NK-92 (cell line): ENCODE data around the gene XRCC1.
"Not testable (repeated sequence)": the region's sequence is repeated elsewhere in the genome, so short reads cannot be mapped to it uniquely, and the experiment has no call there.

Experiments used
- DNase-seq: peaks from one replicate; lab custom pipeline; 2025; ENCODE audit not compliant: unreplicated experiment; lab: John Stamatoyannopoulos, UW

XRCC1 gene

DNA sequence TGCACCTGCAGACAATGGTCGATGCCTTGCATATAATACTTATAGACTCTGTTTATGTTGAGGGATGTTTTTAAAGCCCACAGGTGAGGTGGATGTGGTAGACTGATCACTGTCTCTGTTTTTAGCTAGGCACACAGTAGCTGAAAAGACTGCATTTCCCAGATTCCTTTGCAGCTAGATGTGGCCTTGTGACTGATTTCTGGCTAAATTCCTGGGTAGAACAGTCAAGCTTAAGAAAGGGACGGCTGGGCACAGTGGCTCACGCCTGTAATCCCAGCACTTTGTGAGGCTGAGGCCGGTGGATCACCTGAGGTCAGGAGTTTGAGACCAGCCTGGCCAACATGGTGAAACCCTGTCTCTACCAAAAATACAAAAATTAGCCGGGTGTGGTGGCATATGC, 25.0 kb upstream of the XRCC1 start:
- DNase-seq = not testable (repeated sequence)

GRCh38 chr19:43599635-43600295, 24.4 kb upstream of the XRCC1 start:
- no peak for DNase-seq

DNA sequence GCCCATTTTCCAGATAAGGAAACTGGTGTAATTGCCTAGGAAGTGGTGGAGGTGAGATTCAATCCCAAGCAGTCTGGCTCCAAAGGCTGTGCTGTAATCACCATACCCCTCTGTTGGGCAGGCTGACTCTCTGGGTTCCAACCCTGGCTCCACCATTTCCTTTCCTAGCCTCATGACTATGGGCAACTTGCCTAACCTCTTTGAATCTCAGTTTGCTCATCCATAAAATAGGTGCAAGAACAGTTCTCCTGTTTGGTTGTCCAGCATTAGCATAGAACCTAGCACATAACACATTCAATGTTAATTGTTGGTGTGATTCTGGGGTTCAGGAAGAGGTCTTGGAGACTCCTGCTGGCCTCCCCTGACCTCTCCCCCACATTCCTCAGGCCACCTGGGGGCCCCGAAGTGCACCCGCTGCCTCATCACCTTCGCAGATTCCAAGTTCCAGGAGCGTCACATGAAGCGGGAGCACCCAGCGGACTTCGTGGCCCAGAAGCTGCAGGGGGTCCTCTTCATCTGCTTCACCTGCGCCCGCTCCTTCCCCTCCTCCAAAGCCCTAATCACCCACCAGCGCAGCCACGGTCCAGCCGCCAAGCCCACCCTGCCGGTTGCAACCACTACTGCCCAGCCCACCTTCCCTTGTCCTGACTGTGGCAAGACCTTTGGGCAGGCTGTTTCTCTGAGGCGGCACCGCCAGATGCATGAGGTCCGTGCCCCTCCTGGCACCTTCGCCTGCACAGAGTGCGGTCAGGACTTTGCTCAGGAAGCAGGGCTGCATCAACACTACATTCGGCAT, 23.3 kb upstream of the XRCC1 start:
- DNase-seq = no peak

DNA sequence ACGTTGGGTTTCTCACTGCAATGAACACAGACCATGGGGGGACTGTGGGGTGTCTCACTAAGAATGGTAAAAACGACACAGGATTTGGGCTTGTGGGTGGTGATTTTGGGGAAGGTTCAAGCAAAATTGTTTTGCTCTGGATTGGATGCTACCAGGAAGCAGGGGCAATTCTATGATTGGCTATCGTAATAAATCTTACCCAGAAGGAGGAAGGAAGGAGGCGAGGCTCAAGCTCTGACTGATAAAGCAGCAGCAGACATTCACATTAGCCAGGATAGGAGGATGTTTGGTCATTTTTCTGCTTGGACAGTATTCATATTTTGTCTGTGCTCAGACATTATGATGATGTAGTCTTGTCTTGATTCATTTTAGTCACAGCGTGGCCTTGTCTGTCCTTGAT, 22.5 kb upstream of the XRCC1 start:
- no peak for DNase-seq

DNA sequence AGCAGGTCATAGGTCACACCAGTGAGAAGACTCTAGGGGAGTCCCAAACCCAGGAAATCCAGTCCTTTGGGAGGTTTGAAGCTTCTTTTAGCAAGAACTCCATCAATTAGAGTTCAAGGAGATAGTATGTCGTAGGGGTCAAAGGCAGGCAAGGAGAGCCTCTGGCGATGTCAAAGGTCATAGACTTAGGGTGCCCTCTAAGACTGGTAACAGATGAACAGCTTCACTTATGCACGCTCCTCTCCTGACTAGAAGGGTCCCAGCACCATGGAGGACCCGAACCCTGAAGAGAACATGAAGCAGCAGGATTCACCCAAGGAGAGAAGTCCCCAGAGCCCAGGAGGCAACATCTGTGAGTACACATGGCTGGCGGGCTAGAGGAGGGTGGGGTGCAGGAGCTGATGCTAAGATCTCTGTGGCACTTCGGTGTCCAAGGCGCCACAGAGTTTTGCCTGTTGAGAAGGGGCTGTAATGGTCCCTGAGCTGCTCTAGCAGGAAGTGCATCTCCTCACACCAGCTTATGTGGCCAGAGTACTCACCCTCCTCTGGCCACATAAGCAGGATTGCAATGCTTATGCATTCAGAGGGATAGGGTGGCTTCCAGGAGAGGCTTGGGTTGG, 21.6 kb upstream of the XRCC1 start:
- no peak for DNase-seq

DNA sequence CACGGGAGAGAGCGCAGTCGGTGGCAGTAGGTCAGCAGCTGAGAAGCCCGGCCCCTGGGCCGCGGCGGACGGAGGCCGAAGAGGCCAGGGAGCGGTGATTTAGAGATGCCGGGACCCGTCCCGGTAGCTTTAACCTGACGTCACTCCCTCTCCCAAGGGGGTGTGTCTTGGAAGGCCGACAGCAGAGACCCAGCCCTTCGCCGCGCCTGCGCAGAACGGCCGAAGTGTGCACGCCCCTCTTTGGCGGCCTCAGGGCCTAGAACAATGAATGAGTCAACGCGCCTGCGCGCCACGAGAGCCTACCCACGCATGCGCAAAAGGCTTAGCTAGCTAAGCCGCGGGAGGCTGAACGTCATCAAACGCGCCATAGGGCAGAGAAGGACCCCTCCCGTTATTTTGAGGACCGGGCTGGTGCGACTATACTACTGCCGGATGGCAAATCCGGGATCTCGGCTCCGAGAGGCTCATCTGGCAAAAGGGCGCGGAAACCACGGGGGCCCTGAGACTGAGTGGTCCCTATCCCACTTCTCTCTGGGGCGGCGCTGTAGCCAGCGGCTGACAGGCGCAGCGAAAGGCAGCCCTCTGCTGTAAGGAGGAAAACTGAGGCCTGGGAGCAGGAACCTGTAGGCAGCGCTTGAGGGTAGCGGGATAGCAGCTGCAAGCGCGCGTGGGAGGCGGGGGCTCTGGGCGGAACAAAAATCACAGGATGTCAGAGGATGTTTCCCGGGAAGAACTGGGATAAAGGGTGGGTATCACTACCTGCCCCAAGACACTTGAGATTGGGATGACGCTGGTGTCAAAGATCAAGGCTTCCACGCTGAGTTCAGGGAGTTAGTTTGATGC, 20.9 kb upstream of the XRCC1 start, which contains the start of the genes IRGQ and ZNF576:
TSS of gene IRGQ (minus strand) at position 136 of the 843 bp plus-strand sequence. CDS start 796 bp downstream, outside the sequence.
TSS of gene ZNF576 (plus strand) at position 597 of the 843 bp plus-strand sequence. CDS start 514 bp downstream, outside the sequence.
- peak; percentile 98 for DNase-seq

DNA sequence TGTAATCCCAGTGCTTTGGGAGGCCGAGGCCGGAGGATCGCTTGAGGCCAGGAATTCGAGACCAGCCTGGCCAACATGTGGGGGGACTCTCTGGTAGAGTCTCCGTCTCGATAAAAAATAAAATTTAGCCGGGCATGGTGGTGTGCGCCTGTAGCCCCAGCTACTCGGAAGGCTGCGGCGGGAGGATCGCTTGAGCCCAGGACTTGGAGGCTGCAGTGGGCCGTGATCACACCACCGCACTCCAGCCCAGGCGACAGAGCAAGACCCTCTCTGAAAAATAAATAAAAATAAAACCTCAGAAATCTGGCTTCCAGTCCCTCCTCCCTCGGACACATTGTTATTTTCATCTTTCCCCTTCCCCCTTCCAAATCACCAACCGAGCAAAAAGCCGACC, 20.3 kb upstream of the XRCC1 start:
- DNase-seq = no peak

GRCh38 chr19:43594710-43595604, 19.6 kb upstream of the XRCC1 start:
- no peak for DNase-seq

- DNase-seq = no peak
Observed at GRCh38 chr19:43594081-43594697, 18.9 kb upstream of the XRCC1 start.

GRCh38 chr19:43592800-43593350, 17.5 kb upstream of the XRCC1 start:
- DNase-seq = no peak

GRCh38 chr19:43591904-43592772, 16.8 kb upstream of the XRCC1 start:
- no peak for DNase-seq

DNA sequence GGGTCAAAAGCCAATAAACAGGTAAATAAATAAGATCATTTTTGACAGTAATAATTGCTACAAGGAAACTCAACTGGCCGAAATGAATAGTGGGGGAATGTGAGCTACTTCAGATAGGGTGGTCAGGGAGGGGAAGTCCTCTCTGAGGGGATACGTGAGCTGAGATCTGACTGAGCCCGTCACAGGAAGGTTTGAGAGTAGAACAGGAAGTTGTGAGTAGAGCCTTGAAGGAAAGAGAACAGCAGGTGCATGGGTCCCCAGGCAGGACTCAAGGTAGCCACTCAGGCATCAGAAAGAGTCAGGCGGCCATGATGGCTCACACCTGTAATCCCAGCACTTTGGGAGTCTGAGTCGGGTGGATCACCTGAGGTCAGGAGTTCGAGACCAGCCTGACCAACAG, 14.4 kb upstream of the XRCC1 start:
- DNase-seq = no peak

GRCh38 chr19:43589277-43589676, 13.9 kb upstream of the XRCC1 start:
- no peak for DNase-seq

DNA sequence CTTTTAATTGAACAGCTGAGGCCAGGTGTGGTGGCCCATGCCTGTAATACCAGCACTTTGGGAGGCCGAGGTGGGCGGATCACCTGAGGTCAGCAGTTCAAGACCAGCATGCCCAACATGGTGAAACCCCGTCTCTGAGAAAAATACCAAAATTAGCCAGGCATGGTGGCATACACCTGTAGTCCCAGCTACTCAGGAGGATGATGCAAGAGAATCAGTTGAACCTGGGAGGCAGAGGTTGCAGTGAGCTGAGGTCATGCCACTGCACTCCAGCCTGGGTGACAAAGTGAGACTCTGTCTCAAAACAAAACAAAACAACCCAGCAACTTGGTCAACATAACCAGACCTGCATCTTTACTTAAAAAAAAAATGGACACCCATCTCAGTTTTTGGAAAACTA, 11.7 kb upstream of the XRCC1 start:
- DNase-seq = not testable (repeated sequence)

GRCh38 chr19:43586346-43586745, 11.0 kb upstream of the XRCC1 start:
- DNase-seq = no peak

- no peak for DNase-seq
Observed at GRCh38 chr19:43584484-43584883, 9.2 kb upstream of the XRCC1 start.

- no peak for DNase-seq
Observed at GRCh38 chr19:43582495-43582894, 7.2 kb upstream of the XRCC1 start.

DNA sequence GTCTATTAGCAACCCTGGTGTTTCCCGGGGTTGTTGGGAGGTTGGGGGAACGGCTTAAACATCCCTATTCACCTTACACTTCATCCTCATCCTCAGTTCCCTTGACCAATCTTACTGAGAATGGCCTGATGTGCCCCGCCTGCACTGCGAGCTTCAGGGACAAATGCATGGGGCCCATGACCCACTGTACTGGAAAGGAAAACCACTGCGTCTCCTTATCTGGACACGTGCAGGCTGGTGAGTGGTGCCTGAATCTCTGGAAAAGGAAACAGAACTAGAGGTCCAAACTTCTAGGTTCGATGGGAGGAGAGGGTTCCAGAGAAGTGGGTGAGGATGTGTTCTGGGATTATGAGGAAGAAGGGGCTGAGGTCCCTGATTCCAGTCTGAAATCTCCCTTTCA, 6.1 kb upstream of the XRCC1 start:
- no peak for DNase-seq
